Choroid plexus epithelial cell (primary cell): Measurements from ENCODE around the gene RHBDL3.

Experiments
- DNase-seq: peaks from one replicate; pipeline ENCODE4 v3.0.0-alpha.2; 2010; ENCODE audit warnings: low read depth
- H3K4me3 ChIP-seq: 2 replicates; pipeline ENCODE4 v1.5.1; 2011; ENCODE audit warnings: low read depth, mild to moderate bottlenecking, control low read depth, low read length, moderate library complexity
- TF ChIP-seq, protein P1 (sequence below): conservative IDR thresholded peaks from 2 replicates; pipeline ENCODE4 v1.5.1; 2011; ENCODE audit warnings: low read depth, mild to moderate bottlenecking, control low read depth, inconsistent platforms, low read length, moderate library complexity

RHBDL3 gene

GRCh38 chr17:32279891-32280716 is 14.5 kb downstream of the RHBDL3 start:
- no peak for DNase-seq
- H3K4me3 ChIP-seq, result no peak overlapping the region
- TF ChIP-seq, protein P1, sequence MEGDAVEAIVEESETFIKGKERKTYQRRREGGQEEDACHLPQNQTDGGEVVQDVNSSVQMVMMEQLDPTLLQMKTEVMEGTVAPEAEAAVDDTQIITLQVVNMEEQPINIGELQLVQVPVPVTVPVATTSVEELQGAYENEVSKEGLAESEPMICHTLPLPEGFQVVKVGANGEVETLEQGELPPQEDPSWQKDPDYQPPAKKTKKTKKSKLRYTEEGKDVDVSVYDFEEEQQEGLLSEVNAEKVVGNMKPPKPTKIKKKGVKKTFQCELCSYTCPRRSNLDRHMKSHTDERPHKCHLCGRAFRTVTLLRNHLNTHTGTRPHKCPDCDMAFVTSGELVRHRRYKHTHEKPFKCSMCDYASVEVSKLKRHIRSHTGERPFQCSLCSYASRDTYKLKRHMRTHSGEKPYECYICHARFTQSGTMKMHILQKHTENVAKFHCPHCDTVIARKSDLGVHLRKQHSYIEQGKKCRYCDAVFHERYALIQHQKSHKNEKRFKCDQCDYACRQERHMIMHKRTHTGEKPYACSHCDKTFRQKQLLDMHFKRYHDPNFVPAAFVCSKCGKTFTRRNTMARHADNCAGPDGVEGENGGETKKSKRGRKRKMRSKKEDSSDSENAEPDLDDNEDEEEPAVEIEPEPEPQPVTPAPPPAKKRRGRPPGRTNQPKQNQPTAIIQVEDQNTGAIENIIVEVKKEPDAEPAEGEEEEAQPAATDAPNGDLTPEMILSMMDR, result no peak

- TF ChIP-seq, protein P1, result no peak
These were observed 15.4 kb downstream of the RHBDL3 start for GRCh38 chr17:32281011-32281451.

DNA sequence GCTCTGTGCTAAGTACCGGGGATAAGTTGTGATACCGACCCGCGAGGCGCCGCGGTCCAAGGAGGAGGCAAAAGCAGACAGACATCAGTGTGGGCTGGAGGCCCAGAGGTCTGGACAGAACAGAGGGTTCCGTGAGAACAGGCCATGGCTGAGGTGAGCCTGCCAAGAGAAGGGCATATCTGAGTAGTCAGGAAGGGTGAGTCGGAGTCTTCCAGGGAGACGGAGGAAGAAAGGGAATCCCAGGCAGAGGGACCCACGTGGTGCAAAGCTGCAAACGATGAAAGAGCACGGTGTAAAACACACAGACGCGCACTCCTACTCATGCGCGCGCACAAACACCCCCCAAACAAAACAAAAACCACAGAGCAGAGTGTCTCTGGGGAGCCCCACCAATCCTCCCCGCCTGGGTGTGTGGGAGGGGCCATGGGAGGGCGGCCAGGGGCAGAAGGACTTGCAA is 18.1 kb downstream of the RHBDL3 start:
- DNase-seq, result no peak

More at GRCh38 chr17:32281011-32281451, 15.4 kb downstream of the RHBDL3 start:
- no peak for DNase-seq
- no peak overlapping the region for H3K4me3 ChIP-seq

GRCh38 chr17:32285306-32285705 is 19.7 kb downstream of the RHBDL3 start:
- no peak overlapping the region for H3K4me3 ChIP-seq
- TF ChIP-seq, protein P1, result no peak
- no peak for DNase-seq

More for the DNA sequence above, 18.1 kb downstream of the RHBDL3 start:
- no peak overlapping the region for H3K4me3 ChIP-seq
- TF ChIP-seq, protein P1, result no peak

DNA sequence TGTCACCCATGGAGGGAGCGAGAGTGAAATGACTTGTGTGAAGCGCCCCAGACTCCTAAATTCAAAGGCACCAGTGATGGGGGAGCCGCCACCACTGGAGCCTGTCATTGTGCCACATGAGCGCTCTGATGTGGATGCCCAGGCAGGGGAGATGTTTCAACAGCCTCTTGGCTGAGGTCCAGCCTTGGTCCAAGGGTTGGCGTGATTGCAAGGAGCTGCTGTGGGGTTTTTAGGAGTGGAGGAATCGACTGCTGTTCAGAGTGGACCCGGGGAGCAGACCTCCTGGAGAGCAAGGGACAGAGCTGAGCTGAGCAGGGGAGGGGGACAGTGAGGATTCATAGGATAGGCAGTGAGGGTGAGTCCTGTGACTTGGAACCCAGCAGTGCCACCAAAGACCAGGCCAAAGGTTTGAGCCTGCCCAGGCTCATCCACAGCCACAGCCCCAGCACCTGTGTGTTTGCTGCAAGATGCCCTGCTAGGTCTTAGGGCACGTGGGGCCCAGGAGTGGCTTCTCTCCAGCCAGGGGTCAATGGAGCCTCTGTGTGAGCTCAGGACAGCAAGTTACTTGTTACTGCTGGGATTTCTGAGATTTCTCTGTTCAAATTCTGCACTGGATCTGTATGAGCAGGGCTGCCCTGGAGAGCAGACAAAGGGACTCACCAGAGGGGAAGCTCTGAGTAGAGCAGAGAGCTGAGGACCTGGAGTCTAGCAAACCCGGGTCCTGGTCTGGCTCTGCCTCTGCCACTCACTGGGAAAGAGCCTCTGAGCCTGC is 20.3 kb downstream of the RHBDL3 start:
- TF ChIP-seq, protein P1, result no peak
- H3K4me3 ChIP-seq, result no peak overlapping the region
- no peak for DNase-seq

- DNase-seq, result peak; percentile 31
- TF ChIP-seq, protein P1, result no peak
- no peak overlapping the region for H3K4me3 ChIP-seq
These were observed 20.9 kb downstream of the RHBDL3 start for GRCh38 chr17:32286518-32286900.
